HEK293T (cell line): Measurements from ENCODE around the gene CALD1.

Source experiments
- ARNT ChIP-seq: fragments of 450-650 bp; IDR thresholded peaks from 2 replicates; pipeline ENCODE4 v1.6.1; 2017; ENCODE audit warnings: mild to moderate bottlenecking
- FOXM1 ChIP-seq: fragments of 450-650 bp; IDR thresholded peaks from 2 replicates; pipeline ENCODE4 v1.6.1; 2017; ENCODE audit warnings: mild to moderate bottlenecking, borderline replicate concordance
- LEF1 ChIP-seq: fragments of 450-650 bp; IDR thresholded peaks from 2 replicates; pipeline ENCODE4 v1.6.1; 2017; ENCODE audit warnings: mild to moderate bottlenecking, borderline replicate concordance
- NFRKB ChIP-seq: fragments of 450-650 bp; IDR thresholded peaks from 2 replicates; pipeline ENCODE4 v1.6.1; 2016; ENCODE audit warnings: mild to moderate bottlenecking, moderate library complexity
- PKNOX1 ChIP-seq: fragments of 450-650 bp; IDR thresholded peaks from 2 replicates; pipeline ENCODE4 v1.6.1; 2016
- SP1 ChIP-seq: fragments of 450-650 bp; IDR thresholded peaks from 2 replicates; pipeline ENCODE4 v1.6.1; 2017
- TARDBP ChIP-seq: fragments of 450-650 bp; IDR thresholded peaks from 2 replicates; pipeline ENCODE4 v1.6.1; 2016

DNA sequence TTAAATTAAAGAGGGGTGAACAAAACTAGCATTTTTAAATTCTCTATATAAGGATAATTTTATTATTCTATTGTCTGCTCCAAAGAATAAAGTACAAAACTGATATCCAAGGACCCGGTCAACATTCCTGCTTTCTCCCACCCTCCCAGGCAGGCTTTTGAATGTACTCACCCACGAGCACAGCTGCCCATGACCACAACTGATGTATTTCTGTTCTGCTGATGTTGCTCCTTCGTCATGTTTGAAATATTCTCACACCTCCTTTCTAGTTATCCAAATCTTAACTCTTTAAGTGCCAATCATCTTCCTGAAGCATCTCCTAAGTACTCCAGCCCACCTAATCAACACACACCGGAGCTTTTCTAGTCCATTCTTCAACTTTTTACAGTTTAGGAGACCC, 46.7 kb downstream of the CALD1 start:
- no peak for TF ChIP-seq FOXM1
- no peak for TF ChIP-seq SP1
- no peak for TF ChIP-seq NFRKB
- no peak for TF ChIP-seq LEF1
- TF ChIP-seq ARNT, result no peak
- TF ChIP-seq TARDBP, result no peak
- no peak for TF ChIP-seq PKNOX1
